Smooth muscle cell (in vitro differentiated cells): ENCODE results near the gene CAPS. TPM values are rescaled to one million over a fixed set of nuclear protein-coding genes. Genes with fewer than 3 reads are reported as not detected.

Experiments used
- DNase-seq: peaks from one replicate; lab custom pipeline; 2025; ENCODE audit not compliant: unreplicated experiment; lab: John Stamatoyannopoulos, UW
- H2AFZ ChIP-seq: fragments of 200-600 bp; sonication (generic); 2 replicates; pipeline ENCODE4 v1.6.0; 2016; ENCODE audit warnings: antibody characterized with exemption, low read depth, mild to moderate bottlenecking
- H3F3A ChIP-seq: fragments of 200-600 bp; sonication (generic); 2 replicates; pipeline ENCODE4 v1.6.0; 2017; ENCODE audit warnings: antibody characterized with exemption, low read depth
- H3K27ac ChIP-seq: fragments of 200-600 bp; sonication (generic); 2 replicates; pipeline ENCODE4 v1.5.1; 2016; ENCODE audit warnings: low read depth, mild to moderate bottlenecking
- H3K27me3 ChIP-seq: fragments of 200-600 bp; sonication (generic); 2 replicates; pipeline ENCODE4 v1.6.1; 2016; ENCODE audit warnings: low read depth, mild to moderate bottlenecking
- H3K36me3 ChIP-seq: fragments of 200-600 bp; sonication (generic); 2 replicates; pipeline ENCODE4 v1.5.1; 2016; ENCODE audit warnings: low read depth
- H3K4me1 ChIP-seq: fragments of 200-600 bp; sonication (generic); 2 replicates; pipeline ENCODE4 v1.5.1; 2016; ENCODE audit warnings: low read depth
- H3K4me2 ChIP-seq: fragments of 200-600 bp; sonication (generic); 2 replicates; pipeline ENCODE4 v1.6.0; 2016; ENCODE audit warnings: mild to moderate bottlenecking
- H3K4me3 ChIP-seq: fragments of 200-600 bp; sonication (generic); 2 replicates; pipeline ENCODE4 v1.5.1; 2016; ENCODE audit warnings: mild to moderate bottlenecking
- H3K79me2 ChIP-seq: fragments of 200-600 bp; sonication (generic); 2 replicates; pipeline ENCODE4 v1.6.0; 2016; ENCODE audit warnings: low read depth, mild to moderate bottlenecking
- H3K9ac ChIP-seq: fragments of 200-600 bp; sonication (generic); 2 replicates; pipeline ENCODE4 v1.6.0; 2016; ENCODE audit warnings: low read depth
- H3K9me3 ChIP-seq: fragments of 200-600 bp; sonication (generic); replicated peaks from 2 replicates; pipeline ENCODE4 v1.5.1; 2016; ENCODE audit warnings: low read depth
- H4K20me1 ChIP-seq: fragments of 200-600 bp; sonication (generic); 2 replicates; pipeline ENCODE4 v1.6.0; 2016; ENCODE audit warnings: low read depth
- CTCF ChIP-seq: fragments of 200-600 bp; sonication (generic); IDR thresholded peaks from 2 replicates; pipeline ENCODE4 v1.5.1; 2017; ENCODE audit warnings: borderline replicate concordance, mild to moderate bottlenecking, antibody characterized with exemption; ENCODE audit not compliant: insufficient read depth, poor library complexity, severe bottlenecking
- WGBS: methylation state at CpG from one replicate; pipeline ENCODE4 v1.1.7; 2016; ENCODE audit warnings: low lambda C conversion rate; 5-methylcytosine and 5-hydroxymethylcytosine counted together
- polyA plus RNA-seq: library from polyadenylated mRNA; unstranded; fragments of >200 nt; fragmentation: Nextera tagmentation; extraction: Ambion mirVana; gene quantifications from 2 replicates; pipeline ENCODE4 v1.2.1, GENCODE V29; 2016
- total RNA-seq: library from RNA; depleted of rRNA; stranded (reverse); fragments of >200 nt; gene quantifications from 2 replicates; pipeline ENCODE4 v1.2.3, GENCODE V29; 2014

CAPS gene
- total and polyA plus RNA-seq, 2 experiments from 2014 or later = 5.1 to 17.3 TPM

GRCh38 chr19:5892772-5893275 is 21.2 kb upstream of the CAPS start:
- DNase-seq = no peak

GRCh38 chr19:5893296-5893903 is 20.7 kb upstream of the CAPS start:
- 81% methylated on average over 13 of the region's 13 CpGs for WGBS

More at GRCh38 chr19:5892772-5893275, 21.2 kb upstream of the CAPS start:
- no peak overlapping the region for H2AFZ ChIP-seq
- no peak overlapping the region for H3K9ac ChIP-seq
- no peaks in the 10 kb centered on the region for H3K27me3 ChIP-seq
- H3K79me2 ChIP-seq = no peaks in the 10 kb centered on the region
- no peaks in the 10 kb centered on the region for H3K4me1 ChIP-seq
- H3F3A ChIP-seq = no peaks in the 10 kb centered on the region
- 81% methylated on average over 15 of the region's 15 CpGs for WGBS
- H3K36me3 ChIP-seq = no peaks in the 10 kb centered on the region
- peaks cover 39% of the 10 kb centered on the region for H4K20me1 ChIP-seq
- H3K4me3 ChIP-seq = no peak overlapping the region
- TF ChIP-seq CTCF = no peak
- no peaks in the 10 kb centered on the region for H3K9me3 ChIP-seq
- no peak overlapping the region for H3K4me2 ChIP-seq
- no peak overlapping the region for H3K27ac ChIP-seq

GRCh38 chr19:5893907-5894703 is 19.9 kb upstream of the CAPS start:
- no peak for DNase-seq
- H3K4me3 ChIP-seq = no peak overlapping the region
- H3K79me2 ChIP-seq = peaks cover 6% of the 10 kb centered on the region
- H3K36me3 ChIP-seq = no peaks in the 10 kb centered on the region
- H3K9ac ChIP-seq = no peak overlapping the region
- H3K4me2 ChIP-seq = no peak overlapping the region
- no peak overlapping the region for H2AFZ ChIP-seq
- no peaks in the 10 kb centered on the region for H3F3A ChIP-seq
- no peak for TF ChIP-seq CTCF
- H3K4me1 ChIP-seq = no peaks in the 10 kb centered on the region
- no peak overlapping the region for H3K27ac ChIP-seq
- no peaks in the 10 kb centered on the region for H3K9me3 ChIP-seq
- peaks cover 51% of the 10 kb centered on the region for H4K20me1 ChIP-seq
- H3K27me3 ChIP-seq = no peaks in the 10 kb centered on the region
- 64% methylated on average over 28 of the region's 28 CpGs for WGBS

More at GRCh38 chr19:5893296-5893903, 20.7 kb upstream of the CAPS start:
- Histone ChIP-seq H3K27ac (no peak overlapping the region), H3K4me2 (no peak overlapping the region), H3K36me3 (no peaks in the 10 kb centered on the region), H3K4me1 (no peaks in the 10 kb centered on the region), H3K9me3 (no peaks in the 10 kb centered on the region), H3K79me2 (peaks cover 3% of the 10 kb centered on the region), H3K4me3 (no peak overlapping the region), H3F3A (no peaks in the 10 kb centered on the region), H3K9ac (no peak overlapping the region), H3K27me3 (no peaks in the 10 kb centered on the region), H2AFZ (no peak overlapping the region), H4K20me1 (peaks cover 45% of the 10 kb centered on the region)
- no peak for DNase-seq
- no peak for TF ChIP-seq CTCF
